ENCODE data around the gene KLHL25.

DNA sequence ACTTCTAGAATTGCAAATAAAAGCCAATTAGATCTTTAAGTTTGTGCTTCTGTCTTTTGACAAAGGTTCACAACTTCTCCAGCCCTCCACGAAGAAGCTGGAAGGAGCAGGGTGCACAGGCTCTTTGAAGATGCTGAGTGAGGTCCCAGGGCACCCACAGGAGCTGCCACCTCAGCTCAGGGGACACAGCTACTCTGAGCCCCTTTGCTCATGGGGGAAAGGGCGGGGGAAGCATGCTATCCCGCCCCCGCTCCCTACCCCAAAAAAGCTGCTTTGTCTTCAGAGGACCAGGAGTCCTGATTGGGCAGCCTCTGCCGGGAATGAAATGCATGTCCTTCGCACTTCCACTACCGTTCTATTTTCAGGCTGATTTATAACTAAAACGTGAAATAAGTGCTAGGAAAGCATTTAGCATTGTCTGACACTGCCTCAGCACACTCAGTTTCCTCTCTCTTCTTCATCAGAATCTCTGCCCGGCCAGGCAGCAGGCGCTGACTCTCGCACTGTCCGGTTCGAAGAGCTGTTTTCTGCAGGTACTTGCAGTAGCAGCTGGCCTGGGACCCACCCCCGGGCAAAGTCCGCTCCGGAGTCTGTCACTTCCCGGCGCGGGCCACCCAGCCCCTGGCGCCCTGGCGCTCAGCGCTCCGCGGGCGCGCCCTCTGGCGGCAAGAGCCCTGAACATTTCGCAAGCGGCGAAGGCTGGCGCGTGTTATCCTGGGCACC lies 45.5 kb upstream of the KLHL25 start:
- TF ChIP-seq EZH2 (IDR thresholded peaks at IDR 0.05; ENCODE audit: insufficient read depth, poor library complexity, severe bottlenecking) (no peak), EZH2phosphoT487 (IDR thresholded peaks at IDR 0.05; ENCODE audit: insufficient read depth, low read depth) (no peak)
